Measurements from ENCODE around the gene HAUS8.
"Not testable (repeated sequence)": the region's sequence is repeated elsewhere in the genome, so short reads cannot be mapped to it uniquely, and the experiment has no call there.

Gene HAUS8

GRCh38 chr19:17021793-17022590, 53.3 kb downstream of the HAUS8 start:
- peaks cover 20% of the 10 kb centered on the region for H3K9me3 Mint-ChIP-seq
- H3K4me1 Mint-ChIP-seq (ENCODE audit: low read depth) = peaks cover 6% of the 10 kb centered on the region
- no peaks in the 10 kb centered on the region for H3K36me3 Mint-ChIP-seq (ENCODE audit: low read depth)
- H3K27ac Mint-ChIP-seq = no peak overlapping the region
- H3K4me3 Mint-ChIP-seq = no peak overlapping the region
- DNase-seq = no peak
- peaks cover 37% of the 10 kb centered on the region for H3K27me3 Mint-ChIP-seq

- Mint-ChIP-seq H3K36me3 (ENCODE audit: low read depth) (no peaks in the 10 kb centered on the region), H3K9me3 (peaks cover 20% of the 10 kb centered on the region), H3K27ac (no peak overlapping the region), H3K27me3 (peaks cover 37% of the 10 kb centered on the region), H3K4me1 (ENCODE audit: low read depth) (peaks cover 6% of the 10 kb centered on the region), H3K4me3 (no peak overlapping the region)
- DNase-seq = no peak
Measured at GRCh38 chr19:17021328-17021727, 53.9 kb downstream of the HAUS8 start.

GRCh38 chr19:17020823-17021222, 54.4 kb downstream of the HAUS8 start:
- Mint-ChIP-seq H3K4me1 (ENCODE audit: low read depth) (peaks cover 1% of the 10 kb centered on the region), H3K36me3 (ENCODE audit: low read depth) (no peaks in the 10 kb centered on the region), H3K4me3 (no peak overlapping the region), H3K9me3 (peaks cover 20% of the 10 kb centered on the region), H3K27ac (no peak overlapping the region), H3K27me3 (peaks cover 32% of the 10 kb centered on the region)
- DNase-seq = no peak

GRCh38 chr19:17020385-17020784, 54.9 kb downstream of the HAUS8 start:
- Mint-ChIP-seq H3K27me3 (peaks cover 30% of the 10 kb centered on the region), H3K9me3 (peaks cover 20% of the 10 kb centered on the region), H3K4me1 (ENCODE audit: low read depth) (no peaks in the 10 kb centered on the region), H3K4me3 (no peak overlapping the region), H3K27ac (no peak overlapping the region), H3K36me3 (ENCODE audit: low read depth) (no peaks in the 10 kb centered on the region)
- DNase-seq = no peak

GRCh38 chr19:17014212-17014861, 60.9 kb downstream of the HAUS8 start:
- DNase-seq; H3K27me3 Mint-ChIP-seq; H3K4me3 Mint-ChIP-seq; H3K27ac Mint-ChIP-seq; H3K4me1 Mint-ChIP-seq (ENCODE audit: low read depth); H3K9me3 Mint-ChIP-seq; H3K36me3 Mint-ChIP-seq (ENCODE audit: low read depth): not testable (repeated sequence)

GRCh38 chr19:17011485-17011884, 63.8 kb downstream of the HAUS8 start:
- Mint-ChIP-seq H3K27me3 (peaks cover 4% of the 10 kb centered on the region), H3K4me1 (ENCODE audit: low read depth) (peaks cover 3% of the 10 kb centered on the region), H3K36me3 (ENCODE audit: low read depth) (no peaks in the 10 kb centered on the region), H3K9me3 (peaks cover 5% of the 10 kb centered on the region), H3K27ac (no peak overlapping the region), H3K4me3 (no peak overlapping the region)
- DNase-seq = no peak

GRCh38 chr19:17006579-17006978, 68.7 kb downstream of the HAUS8 start:
- peaks cover 10% of the 10 kb centered on the region for H3K4me1 Mint-ChIP-seq (ENCODE audit: low read depth)
- H3K36me3 Mint-ChIP-seq (ENCODE audit: low read depth) = no peaks in the 10 kb centered on the region
- no peak overlapping the region for H3K4me3 Mint-ChIP-seq
- H3K27ac Mint-ChIP-seq = no peak overlapping the region
- H3K9me3 Mint-ChIP-seq = no peaks in the 10 kb centered on the region
- DNase-seq = no peak
- H3K27me3 Mint-ChIP-seq = peaks cover 5% of the 10 kb centered on the region

- Mint-ChIP-seq H3K9me3 (no peaks in the 10 kb centered on the region), H3K4me1 (ENCODE audit: low read depth) (peaks cover 14% of the 10 kb centered on the region), H3K4me3 (no peak overlapping the region), H3K36me3 (ENCODE audit: low read depth) (no peaks in the 10 kb centered on the region), H3K27me3 (peaks cover 5% of the 10 kb centered on the region), H3K27ac (no peak overlapping the region)
- DNase-seq = no peak
Measured at GRCh38 chr19:17005000-17005399, 70.3 kb downstream of the HAUS8 start.

GRCh38 chr19:17004386-17004785, 70.9 kb downstream of the HAUS8 start:
- peaks cover 5% of the 10 kb centered on the region for H3K27me3 Mint-ChIP-seq
- no peak overlapping the region for H3K4me3 Mint-ChIP-seq
- DNase-seq = no peak
- no peaks in the 10 kb centered on the region for H3K9me3 Mint-ChIP-seq
- no peak overlapping the region for H3K27ac Mint-ChIP-seq
- H3K4me1 Mint-ChIP-seq (ENCODE audit: low read depth) = peaks cover 14% of the 10 kb centered on the region
- no peaks in the 10 kb centered on the region for H3K36me3 Mint-ChIP-seq (ENCODE audit: low read depth)

GRCh38 chr19:17002455-17002854, 72.8 kb downstream of the HAUS8 start:
- H3K4me3 Mint-ChIP-seq = no peak overlapping the region
- H3K27ac Mint-ChIP-seq = no peak overlapping the region

GRCh38 chr19:17001603-17002183, 73.6 kb downstream of the HAUS8 start:
- H3K9me3 Mint-ChIP-seq = peaks cover 6% of the 10 kb centered on the region
- no peak overlapping the region for H3K4me3 Mint-ChIP-seq
- no peaks in the 10 kb centered on the region for H3K36me3 Mint-ChIP-seq (ENCODE audit: low read depth)
- peaks cover 5% of the 10 kb centered on the region for H3K27me3 Mint-ChIP-seq
- peak overlapping the region; percentile 59 for H3K27ac Mint-ChIP-seq
- peak; percentile 46 for DNase-seq
- H3K4me1 Mint-ChIP-seq (ENCODE audit: low read depth) = peaks cover 14% of the 10 kb centered on the region

More at GRCh38 chr19:17002455-17002854, 72.8 kb downstream of the HAUS8 start:
- peaks cover 6% of the 10 kb centered on the region for H3K9me3 Mint-ChIP-seq
- no peak for DNase-seq
- H3K36me3 Mint-ChIP-seq (ENCODE audit: low read depth) = no peaks in the 10 kb centered on the region
- peaks cover 14% of the 10 kb centered on the region for H3K4me1 Mint-ChIP-seq (ENCODE audit: low read depth)
- H3K27me3 Mint-ChIP-seq = peaks cover 5% of the 10 kb centered on the region

Data from activated T-cell treated with anti-CD3 and anti-CD28 coated beads, Interleukin-2, amount 50 U/mL, for 24 hours (primary cell).